ENCODE data around the gene AGBL4. TPM values are rescaled to one million over a fixed set of nuclear protein-coding genes. Genes with fewer than 3 reads are reported as not detected.
A peak's percentile ranks its signal among the peaks of the same experiment; 100 is the strongest.

The AGBL4 gene
- total and polyA plus RNA-seq, 2 experiments from 2014 or later: not detected

DNA sequence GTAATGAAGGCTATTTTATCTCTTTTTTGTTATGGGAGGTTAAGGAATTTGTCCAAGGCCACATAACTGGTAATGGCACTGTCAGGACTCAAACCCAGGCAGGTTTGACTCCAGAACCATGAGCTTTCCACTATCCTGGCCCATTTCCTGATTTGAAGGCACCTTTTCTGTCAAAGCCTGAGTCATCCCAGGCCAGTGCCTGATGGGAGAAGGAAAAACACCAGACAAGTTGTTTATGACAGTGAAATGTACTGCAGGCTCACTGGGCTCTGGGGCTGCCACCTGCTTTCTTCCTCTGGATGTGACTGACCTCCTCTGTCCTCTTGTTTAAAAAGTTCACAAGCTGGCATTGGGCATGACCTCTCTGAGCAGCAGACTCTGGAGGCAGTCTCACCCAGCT lies 1479.9 kb downstream of the AGBL4 start:
- H3K4me1 ChIP-seq (ENCODE audit: insufficient read depth): no peaks in the 10 kb centered on the region
- H3F3A ChIP-seq (ENCODE audit: insufficient read depth): no peaks in the 10 kb centered on the region
- no peaks in the 10 kb centered on the region for H3K27me3 ChIP-seq (replicated peaks; ENCODE audit: insufficient read depth)
- no peak for DNase-seq
- in situ Hi-C loops (cut with MboI): no loop called here
- no peaks in the 10 kb centered on the region for H3K9me3 ChIP-seq (ENCODE audit: low read depth)
- H3K79me2 ChIP-seq (ENCODE audit: insufficient read depth): no peaks in the 10 kb centered on the region
- H3K4me3 ChIP-seq: no peak overlapping the region
- TF ChIP-seq EZH2 (IDR thresholded peaks at IDR 0.05; ENCODE audit: insufficient read depth, poor library complexity, severe bottlenecking): no peak
- TF ChIP-seq EZH2phosphoT487 (IDR thresholded peaks at IDR 0.05; ENCODE audit: insufficient read depth, low read depth): no peak
- no peak overlapping the region for H3K27ac ChIP-seq
- H3K9me2 ChIP-seq (ENCODE audit: insufficient read depth): no peaks in the 10 kb centered on the region
- no peak overlapping the region for H2AFZ ChIP-seq
- H3K4me2 ChIP-seq (ENCODE audit: unreplicated experiment): no peak overlapping the region
- no peaks in the 10 kb centered on the region for H4K20me1 ChIP-seq (ENCODE audit: insufficient read depth)
- H3K9ac ChIP-seq: no peak overlapping the region
- no peaks in the 10 kb centered on the region for H3K36me3 ChIP-seq (ENCODE audit: low read depth)

- Histone ChIP-seq H3K27me3 (replicated peaks; ENCODE audit: insufficient read depth) (no peaks in the 10 kb centered on the region), H3K36me3 (ENCODE audit: low read depth) (no peaks in the 10 kb centered on the region), H3K9me2 (ENCODE audit: insufficient read depth) (no peaks in the 10 kb centered on the region), H3F3A (ENCODE audit: insufficient read depth) (no peaks in the 10 kb centered on the region), H3K9ac (no peak overlapping the region), H3K4me1 (ENCODE audit: insufficient read depth) (no peaks in the 10 kb centered on the region), H3K9me3 (ENCODE audit: low read depth) (no peaks in the 10 kb centered on the region), H3K79me2 (ENCODE audit: insufficient read depth) (no peaks in the 10 kb centered on the region), H3K4me3 (no peak overlapping the region), H2AFZ (no peak overlapping the region), H3K27ac (no peak overlapping the region), H3K4me2 (ENCODE audit: unreplicated experiment) (no peak overlapping the region), H4K20me1 (ENCODE audit: insufficient read depth) (no peaks in the 10 kb centered on the region)
- DNase-seq: no peak
- in situ Hi-C loops (cut with MboI): no loop called here
- TF ChIP-seq EZH2phosphoT487 (IDR thresholded peaks at IDR 0.05; ENCODE audit: insufficient read depth, low read depth) (no peak), EZH2 (IDR thresholded peaks at IDR 0.05; ENCODE audit: insufficient read depth, poor library complexity, severe bottlenecking) (no peak)
- 12 to 18% methylated on average over 3 of the region's 3 CpGs for WGBS, 2 experiments (ENCODE audit: low coverage in 1 of 2, low lambda C conversion rate in 2 of 2, missing lambda C conversion rate in 2 of 2)
Observed at GRCh38 chr1:48540587-48540986, 1483.2 kb downstream of the AGBL4 start.

DNA sequence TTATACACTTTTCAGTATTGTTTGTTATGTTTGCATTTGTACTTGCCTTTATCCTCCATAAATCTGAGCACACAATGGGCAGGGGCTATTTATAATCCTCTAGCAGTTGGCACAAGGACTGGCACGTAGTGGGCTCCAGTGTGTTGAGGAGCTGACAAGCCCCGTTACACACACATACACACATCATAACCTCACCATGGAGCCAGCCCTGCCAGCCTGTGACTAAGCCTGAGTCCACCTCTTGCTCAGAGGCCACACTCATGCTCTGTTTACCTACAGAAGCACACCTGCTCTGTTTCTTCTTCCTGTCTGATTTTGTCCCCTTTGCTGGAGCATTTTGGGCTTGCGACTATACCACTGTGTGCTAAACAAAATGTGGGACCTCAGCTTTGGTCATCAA lies 1487.3 kb downstream of the AGBL4 start:
- Histone ChIP-seq H3K79me2 (ENCODE audit: insufficient read depth) (no peaks in the 10 kb centered on the region), H4K20me1 (ENCODE audit: insufficient read depth) (no peaks in the 10 kb centered on the region), H2AFZ (no peak overlapping the region), H3K27ac (no peak overlapping the region), H3K9me3 (ENCODE audit: low read depth) (no peaks in the 10 kb centered on the region), H3K9me2 (ENCODE audit: insufficient read depth) (no peaks in the 10 kb centered on the region), H3K36me3 (ENCODE audit: low read depth) (no peaks in the 10 kb centered on the region), H3K27me3 (replicated peaks; ENCODE audit: insufficient read depth) (no peaks in the 10 kb centered on the region), H3F3A (ENCODE audit: insufficient read depth) (no peaks in the 10 kb centered on the region), H3K9ac (no peak overlapping the region), H3K4me1 (ENCODE audit: insufficient read depth) (no peaks in the 10 kb centered on the region), H3K4me3 (no peak overlapping the region), H3K4me2 (ENCODE audit: unreplicated experiment) (no peak overlapping the region)
- no peak for DNase-seq
- in situ Hi-C loops (cut with MboI): no loop called here
- TF ChIP-seq EZH2 (IDR thresholded peaks at IDR 0.05; ENCODE audit: insufficient read depth, poor library complexity, severe bottlenecking) (no peak), EZH2phosphoT487 (IDR thresholded peaks at IDR 0.05; ENCODE audit: insufficient read depth, low read depth) (no peak)
- WGBS, 2 experiments (ENCODE audit: low coverage in 1 of 2, low lambda C conversion rate in 2 of 2, missing lambda C conversion rate in 2 of 2): 38 to 45% methylated on average over 3 of the region's 3 CpGs

GRCh38 chr1:48532976-48533375 lies 1490.8 kb downstream of the AGBL4 start:
- H2AFZ ChIP-seq: no peak overlapping the region
- in situ Hi-C loops (cut with MboI): no loop called here
- no peaks in the 10 kb centered on the region for H3K9me2 ChIP-seq (ENCODE audit: insufficient read depth)
- 0 out of 2 replicates have a peak, but pooled peaks cover 1% of the 10 kb centered on the region for H3K27me3 ChIP-seq (replicated peaks; ENCODE audit: insufficient read depth)
- H3K36me3 ChIP-seq (ENCODE audit: low read depth): no peaks in the 10 kb centered on the region
- WGBS, 2 experiments (ENCODE audit: low coverage in 1 of 2, low lambda C conversion rate in 2 of 2, missing lambda C conversion rate in 2 of 2): 53 to 56% methylated on average over 1 of the region's 1 CpG
- no peaks in the 10 kb centered on the region for H3K79me2 ChIP-seq (ENCODE audit: insufficient read depth)
- no peak overlapping the region for H3K27ac ChIP-seq
- no peaks in the 10 kb centered on the region for H3F3A ChIP-seq (ENCODE audit: insufficient read depth)
- TF ChIP-seq EZH2phosphoT487 (IDR thresholded peaks at IDR 0.05; ENCODE audit: insufficient read depth, low read depth) (no peak), EZH2 (IDR thresholded peaks at IDR 0.05; ENCODE audit: insufficient read depth, poor library complexity, severe bottlenecking) (no peak)
- no peaks in the 10 kb centered on the region for H3K9me3 ChIP-seq (ENCODE audit: low read depth)
- H4K20me1 ChIP-seq (ENCODE audit: insufficient read depth): no peaks in the 10 kb centered on the region
- H3K9ac ChIP-seq: no peak overlapping the region
- no peak overlapping the region for H3K4me3 ChIP-seq
- no peak for DNase-seq
- no peak overlapping the region for H3K4me2 ChIP-seq (ENCODE audit: unreplicated experiment)
- no peaks in the 10 kb centered on the region for H3K4me1 ChIP-seq (ENCODE audit: insufficient read depth)

- Histone ChIP-seq H3K9ac (no peak overlapping the region), H3F3A (ENCODE audit: insufficient read depth) (no peaks in the 10 kb centered on the region), H3K9me3 (ENCODE audit: low read depth) (no peaks in the 10 kb centered on the region), H3K27ac (no peak overlapping the region), H3K9me2 (ENCODE audit: insufficient read depth) (no peaks in the 10 kb centered on the region), H3K79me2 (ENCODE audit: insufficient read depth) (no peaks in the 10 kb centered on the region), H2AFZ (no peak overlapping the region), H3K4me1 (ENCODE audit: insufficient read depth) (no peaks in the 10 kb centered on the region), H3K27me3 (replicated peaks; ENCODE audit: insufficient read depth) (peaks cover 9% of the 10 kb centered on the region; the same call in 1 of the 2 replicates), H3K4me2 (ENCODE audit: unreplicated experiment) (no peak overlapping the region), H3K4me3 (no peak overlapping the region), H3K36me3 (ENCODE audit: low read depth) (no peaks in the 10 kb centered on the region), H4K20me1 (ENCODE audit: insufficient read depth) (no peaks in the 10 kb centered on the region)
- WGBS, 2 experiments (ENCODE audit: low coverage in 1 of 2, low lambda C conversion rate in 2 of 2, missing lambda C conversion rate in 2 of 2): 0% methylated on average over 2 of the region's 2 CpGs
- TF ChIP-seq EZH2phosphoT487 (IDR thresholded peaks at IDR 0.05; ENCODE audit: insufficient read depth, low read depth) (no peak), EZH2 (IDR thresholded peaks at IDR 0.05; ENCODE audit: insufficient read depth, poor library complexity, severe bottlenecking) (no peak)
- DNase-seq: peak; percentile 51
- in situ Hi-C loops (cut with MboI): no loop called here
Observed at GRCh38 chr1:48530727-48531351, 1492.9 kb downstream of the AGBL4 start.

All from GM23248 (cell line).